Esophagus squamous epithelium (tissue), 4 donors: Measurements from ENCODE around the gene PLXDC2.

Source experiments
- CTCF ChIP-seq, 6 experiments: fragments of 450-650 bp in 4 of 6; fragments of 200-600 bp in 2 of 6; sonication (generic) in 2 of 6; IDR thresholded peaks; one replicate each; pipeline ENCODE4 v1.5.1; 2016 to 2019; ENCODE audit warnings: antibody characterized with exemption in 6 of 6, mild to moderate bottlenecking in 4 of 6, moderate library complexity in 4 of 6
- POLR2A ChIP-seq, 4 donors: fragments of 450-650 bp; IDR thresholded peaks; one replicate each; pipeline ENCODE4 v1.6.1; 2017; ENCODE audit warnings: antibody characterized with exemption in 4 of 4, mild to moderate bottlenecking in 4 of 4, moderate library complexity in 3 of 4

- no peak for TF ChIP-seq CTCF (IDR thresholded peaks at IDR 0.05)
- no peak for TF ChIP-seq POLR2A (IDR thresholded peaks at IDR 0.05)
Measured at GRCh38 chr10:20087353-20087752, 271.1 kb downstream of the PLXDC2 start.
